ENCODE measurements around the gene FBLN1. TPM values are rescaled to one million over a fixed set of nuclear protein-coding genes. Genes with fewer than 3 reads are reported as not detected.

The FBLN1 gene
- total RNA-seq, 4 donors from 2014 or later = 48.6 to 92.1 (median 68.9) TPM

DNA sequence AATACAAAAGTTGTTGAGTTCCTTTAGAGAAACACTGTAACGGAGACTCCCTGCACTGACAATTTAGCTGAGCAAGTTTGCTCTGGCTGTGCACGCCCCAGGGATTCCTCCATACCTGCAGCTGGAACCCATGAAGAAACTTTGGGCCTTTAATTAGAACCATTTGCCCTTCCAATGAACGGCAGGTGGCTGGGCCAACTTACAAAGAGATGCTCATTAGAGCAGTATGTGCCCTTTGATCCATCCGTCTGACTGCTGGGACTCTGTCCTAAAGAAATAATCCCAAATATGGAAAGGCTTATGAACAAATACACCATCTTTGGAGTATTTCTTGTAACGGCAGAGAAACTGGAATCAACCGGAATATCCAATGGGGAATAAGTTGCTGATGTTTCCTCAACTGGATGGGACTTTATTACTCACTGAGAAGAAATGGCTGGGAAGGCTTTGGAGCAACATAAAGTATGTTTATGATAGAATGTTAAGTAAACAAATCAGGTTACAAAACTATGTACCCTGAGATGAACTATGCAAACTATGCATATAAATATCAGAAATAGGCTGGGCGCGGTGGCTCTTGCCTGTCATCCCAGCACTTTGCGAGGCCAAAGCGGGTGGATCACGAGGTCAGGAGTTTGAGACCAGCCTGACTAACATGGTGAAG lies 24.4 kb upstream of the FBLN1 start:
- Histone ChIP-seq H3K4me1 (no peaks in the 10 kb centered on the region), H3K4me3 (no peak overlapping the region), H3K36me3 (no peaks in the 10 kb centered on the region), H3K9me3 (no peaks in the 10 kb centered on the region), H3K27me3 (no peaks in the 10 kb centered on the region), H3K27ac (no peak overlapping the region)
- 61 to 62% methylated on average over 7 to 11 of the region's 11 CpGs for WGBS, 2 donors (ENCODE audit: low coverage in 1 of 2)
- in situ Hi-C loops (cut with MboI; ENCODE audit: low pct_ligation_motif_present in 1 of 4, low pct_unique_long_range_greater_than_20kb in 1 of 4, low sequenced_read_pairs in 3 of 4) = no loop called here
- TF ChIP-seq POLR2A (IDR thresholded peaks at IDR 0.05) (no peak), POLR2AphosphoS5 (IDR thresholded peaks at IDR 0.05) (no peak), EP300 (IDR thresholded peaks at IDR 0.05; ENCODE audit: low read depth) (no peak)
- TF ChIP-seq, protein P1, sequence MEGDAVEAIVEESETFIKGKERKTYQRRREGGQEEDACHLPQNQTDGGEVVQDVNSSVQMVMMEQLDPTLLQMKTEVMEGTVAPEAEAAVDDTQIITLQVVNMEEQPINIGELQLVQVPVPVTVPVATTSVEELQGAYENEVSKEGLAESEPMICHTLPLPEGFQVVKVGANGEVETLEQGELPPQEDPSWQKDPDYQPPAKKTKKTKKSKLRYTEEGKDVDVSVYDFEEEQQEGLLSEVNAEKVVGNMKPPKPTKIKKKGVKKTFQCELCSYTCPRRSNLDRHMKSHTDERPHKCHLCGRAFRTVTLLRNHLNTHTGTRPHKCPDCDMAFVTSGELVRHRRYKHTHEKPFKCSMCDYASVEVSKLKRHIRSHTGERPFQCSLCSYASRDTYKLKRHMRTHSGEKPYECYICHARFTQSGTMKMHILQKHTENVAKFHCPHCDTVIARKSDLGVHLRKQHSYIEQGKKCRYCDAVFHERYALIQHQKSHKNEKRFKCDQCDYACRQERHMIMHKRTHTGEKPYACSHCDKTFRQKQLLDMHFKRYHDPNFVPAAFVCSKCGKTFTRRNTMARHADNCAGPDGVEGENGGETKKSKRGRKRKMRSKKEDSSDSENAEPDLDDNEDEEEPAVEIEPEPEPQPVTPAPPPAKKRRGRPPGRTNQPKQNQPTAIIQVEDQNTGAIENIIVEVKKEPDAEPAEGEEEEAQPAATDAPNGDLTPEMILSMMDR (IDR thresholded peaks at IDR 0.05) = no peak
- intact Hi-C loops (cut with DNase I; ENCODE audit: low total_unique reads) = no loop called here
- no peak for DNase-seq

DNA sequence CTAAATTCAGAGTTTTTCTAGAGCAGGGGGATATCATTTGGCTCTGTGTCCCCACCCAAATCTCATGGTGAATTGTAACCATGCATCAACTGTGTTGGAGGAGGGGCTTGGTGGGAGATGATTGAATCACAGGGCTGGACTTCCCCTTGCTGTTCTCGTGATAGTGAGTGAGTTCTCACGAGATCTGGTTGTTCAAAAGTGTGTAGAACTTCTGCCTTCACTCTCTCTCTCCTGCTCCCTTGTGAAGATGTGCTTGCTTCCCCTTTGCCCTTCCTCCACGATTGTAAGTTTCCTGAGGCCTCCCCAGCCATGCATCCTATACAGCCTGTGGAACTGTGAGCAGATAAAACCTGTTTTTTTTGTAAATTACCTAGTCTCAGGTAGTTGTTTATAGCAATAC lies 22.0 kb upstream of the FBLN1 start:
- in situ Hi-C loops (cut with MboI; ENCODE audit: low pct_ligation_motif_present in 1 of 4, low pct_unique_long_range_greater_than_20kb in 1 of 4, low sequenced_read_pairs in 3 of 4) (no loop called here), intact Hi-C loops (cut with DNase I; ENCODE audit: low total_unique reads) (no loop called here)
- H3K9me3 ChIP-seq = no peaks in the 10 kb centered on the region
- H3K4me1 ChIP-seq = no peaks in the 10 kb centered on the region
- no peak for TF ChIP-seq POLR2AphosphoS5 (IDR thresholded peaks at IDR 0.05)
- TF ChIP-seq, protein P1 (IDR thresholded peaks at IDR 0.05) = no peak
- TF ChIP-seq POLR2A (IDR thresholded peaks at IDR 0.05) = no peak
- TF ChIP-seq EP300 (IDR thresholded peaks at IDR 0.05; ENCODE audit: low read depth) = no peak
- DNase-seq = no peak
- H3K4me3 ChIP-seq = no peak overlapping the region
- H3K27ac ChIP-seq = no peak overlapping the region
- no peaks in the 10 kb centered on the region for H3K27me3 ChIP-seq
- 66% methylated on average over 3 of the region's 3 CpGs; no CpG with 5 or more reads in 1 of the 2 donors for WGBS, 2 donors (ENCODE audit: low coverage in 1 of 2)
- no peaks in the 10 kb centered on the region for H3K36me3 ChIP-seq

DNA sequence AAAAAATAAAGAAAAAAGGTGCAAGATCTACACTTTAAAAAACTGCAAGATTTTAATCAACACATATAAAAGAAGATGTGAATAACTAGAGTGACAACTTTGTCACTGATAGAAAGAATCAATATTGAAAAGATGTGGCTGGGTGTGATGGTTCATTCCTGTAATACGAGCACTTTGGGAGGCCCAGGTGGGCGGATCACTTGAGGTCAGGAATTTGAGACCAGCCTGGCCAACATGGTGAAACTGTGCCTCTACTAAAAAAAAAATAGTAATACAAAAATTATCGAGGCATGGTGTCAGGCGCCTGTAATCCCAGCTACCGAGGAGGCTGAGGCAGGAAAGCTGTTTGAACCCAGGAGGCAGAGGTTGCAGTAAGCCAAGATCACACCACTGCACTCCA lies 21.0 kb upstream of the FBLN1 start:
- intact Hi-C loops (cut with DNase I; ENCODE audit: low total_unique reads) (no loop called here), in situ Hi-C loops (cut with MboI; ENCODE audit: low pct_ligation_motif_present in 1 of 4, low pct_unique_long_range_greater_than_20kb in 1 of 4, low sequenced_read_pairs in 3 of 4) (no loop called here)
- Histone ChIP-seq H3K9me3 (no peaks in the 10 kb centered on the region), H3K27ac (no peak overlapping the region), H3K4me3 (no peak overlapping the region), H3K27me3 (no peaks in the 10 kb centered on the region), H3K4me1 (no peaks in the 10 kb centered on the region), H3K36me3 (no peaks in the 10 kb centered on the region)
- WGBS, 2 donors (ENCODE audit: low coverage in 1 of 2) = 79 to 81% methylated on average over 5 of the region's 5 CpGs
- TF ChIP-seq, protein P1 (IDR thresholded peaks at IDR 0.05) = no peak
- TF ChIP-seq POLR2AphosphoS5 (IDR thresholded peaks at IDR 0.05) (no peak), POLR2A (IDR thresholded peaks at IDR 0.05) (no peak), EP300 (IDR thresholded peaks at IDR 0.05; ENCODE audit: low read depth) (no peak)
- DNase-seq = no peak

DNA sequence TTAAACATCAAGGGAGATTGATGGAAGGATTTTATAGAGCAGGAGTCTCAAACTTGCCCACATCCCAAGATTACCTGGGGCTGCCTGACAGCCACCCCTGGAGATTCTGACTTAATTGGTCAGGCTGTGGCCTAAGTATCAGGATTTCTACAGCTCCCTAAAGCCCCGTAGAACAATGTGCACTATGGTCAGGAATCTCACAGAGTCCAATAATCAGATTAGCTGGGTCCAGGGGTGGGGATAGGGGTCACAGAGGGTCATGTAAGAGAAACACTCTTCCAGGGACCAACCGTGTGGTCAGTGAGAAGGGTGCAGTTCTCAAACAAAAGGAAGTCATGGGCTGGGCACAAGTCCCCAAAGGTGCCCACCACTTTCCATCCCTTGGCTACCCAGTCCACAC lies 20.5 kb upstream of the FBLN1 start:
- in situ Hi-C loops (cut with MboI; ENCODE audit: low pct_ligation_motif_present in 1 of 4, low pct_unique_long_range_greater_than_20kb in 1 of 4, low sequenced_read_pairs in 3 of 4) (no loop called here), intact Hi-C loops (cut with DNase I; ENCODE audit: low total_unique reads) (no loop called here)
- no peak overlapping the region for H3K27ac ChIP-seq
- no peaks in the 10 kb centered on the region for H3K27me3 ChIP-seq
- no peak overlapping the region for H3K4me3 ChIP-seq
- TF ChIP-seq POLR2A (IDR thresholded peaks at IDR 0.05) (no peak), EP300 (IDR thresholded peaks at IDR 0.05; ENCODE audit: low read depth) (no peak), POLR2AphosphoS5 (IDR thresholded peaks at IDR 0.05) (no peak)
- TF ChIP-seq, protein P1 (IDR thresholded peaks at IDR 0.05) = no peak
- H3K4me1 ChIP-seq = no peaks in the 10 kb centered on the region
- no peak for DNase-seq
- H3K9me3 ChIP-seq = no peaks in the 10 kb centered on the region
- WGBS, 2 donors (ENCODE audit: low coverage in 1 of 2) = 49% methylated on average over 2 of the region's 2 CpGs; no CpG with 5 or more reads in 1 of the 2 donors
- no peaks in the 10 kb centered on the region for H3K36me3 ChIP-seq

Measured in transverse colon (tissue), 4 donors.